GM10248 (cell line): Measurements from ENCODE around the gene ERC2.

ENCODE experiments used
- CTCF ChIA-PET: fragments of 300-600 bp; sonication (Branson Sonifier 250); formaldehyde crosslinking; extraction: SDS; loops from one replicate; lab custom pipeline; 2021; ENCODE audit warnings: antibody characterized with exemption; lab: Yijun Ruan, JAX
- POLR2A ChIA-PET: fragments of 350-650 bp; sonication (Branson Sonifier 250); formaldehyde crosslinking; extraction: SDS; loops from one replicate; lab custom pipeline; 2020; ENCODE audit warnings: antibody characterized with exemption; lab: Yijun Ruan, JAX
- DNase-seq: peaks from one replicate; pipeline ENCODE4 v3.0.0; 2012; ENCODE audit errors: extremely low spot score
- CTCF ChIP-seq: IDR thresholded peaks from 2 replicates; pipeline ENCODE4 v1.5.1; 2012; ENCODE audit warnings: mild to moderate bottlenecking, low read depth; ENCODE audit errors: extremely low read depth, missing control alignments, control extremely low read depth

ERC2 gene

DNA sequence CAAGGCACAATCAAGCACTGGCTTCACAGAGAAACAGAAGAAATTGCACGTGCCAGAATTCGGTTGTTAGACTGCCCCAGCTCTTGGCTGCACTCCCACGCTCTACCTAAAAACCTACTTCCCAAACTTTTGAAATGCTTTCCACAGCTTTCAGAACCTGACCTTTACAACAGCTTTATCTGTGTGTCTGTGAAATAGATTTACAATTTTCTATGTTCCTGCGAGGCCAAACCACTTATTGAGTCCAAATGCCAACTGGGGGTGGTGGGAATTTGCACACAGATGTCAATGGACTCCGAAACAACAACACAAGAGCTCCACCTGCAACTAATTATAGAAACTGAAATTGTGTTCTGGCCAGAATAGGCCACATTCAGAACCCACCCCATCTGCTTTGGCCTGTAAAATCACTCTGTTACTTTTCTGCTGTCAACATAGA lies 44.6 kb downstream of the ERC2 start:
- no peak for TF ChIP-seq CTCF
- CTCF ChIA-PET: interaction anchor here (1.2 kb wide), 1 partner anchor 51 kb away, joined by 4 read pairs; no protein-coding TSS in a partner anchor
- no peak for DNase-seq
- POLR2A ChIA-PET: no interaction called here

DNA sequence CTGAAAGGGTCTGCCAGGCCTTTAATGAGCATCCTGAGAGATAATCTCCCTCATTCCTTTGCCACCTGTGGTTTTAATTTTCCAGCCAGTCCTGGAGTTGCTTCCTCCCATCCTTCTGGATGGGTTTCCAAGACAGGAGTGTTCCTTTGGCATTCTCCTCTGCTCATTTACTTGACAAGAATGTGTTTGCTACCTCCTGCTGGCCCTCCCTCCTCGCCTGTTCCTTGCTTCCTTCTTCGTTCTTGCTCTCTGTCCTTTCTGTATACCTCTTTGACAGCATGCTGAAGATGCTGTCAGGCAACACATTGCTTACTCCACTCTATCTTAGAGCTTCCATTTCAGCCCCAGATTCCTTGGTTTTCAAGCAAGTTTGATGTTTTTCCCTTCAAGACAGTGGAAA lies 46.0 kb downstream of the ERC2 start:
- ChIA-PET CTCF (no interaction called here), POLR2A (no interaction called here)
- TF ChIP-seq CTCF: no peak
- DNase-seq: no peak

GRCh38 chr3:56421205-56421604 lies 47.1 kb downstream of the ERC2 start:
- TF ChIP-seq CTCF: no peak
- CTCF ChIA-PET: no interaction called here

DNA sequence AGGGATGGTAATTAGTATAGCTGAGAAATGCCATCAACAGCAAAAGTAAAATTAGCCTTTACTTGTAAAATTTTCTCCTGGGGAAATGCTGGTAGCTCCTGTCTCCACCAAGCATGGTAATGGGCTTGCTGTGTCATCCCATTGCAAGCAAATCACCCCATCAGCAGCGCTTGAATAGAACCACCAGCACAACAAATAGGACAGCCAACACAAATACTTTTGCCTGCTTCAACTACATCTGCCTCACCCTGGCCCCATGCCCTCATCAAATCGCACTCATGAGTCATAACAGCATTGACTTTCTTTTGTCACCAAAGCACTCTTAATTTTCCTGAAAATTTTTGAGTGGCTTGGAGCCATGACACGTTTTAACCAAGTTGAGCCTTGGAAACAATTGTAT lies 52.6 kb downstream of the ERC2 start:
- CTCF ChIA-PET: no interaction called here
- POLR2A ChIA-PET: no interaction called here
- TF ChIP-seq CTCF: no peak
- DNase-seq: no peak

More at GRCh38 chr3:56421205-56421604, 47.1 kb downstream of the ERC2 start:
- DNase-seq: no peak
- POLR2A ChIA-PET: no interaction called here

- DNase-seq: no peak
- POLR2A ChIA-PET: no interaction called here
- TF ChIP-seq CTCF: no peak
- CTCF ChIA-PET: no interaction called here
These were observed 54.4 kb downstream of the ERC2 start for GRCh38 chr3:56413911-56414310.

- ChIA-PET CTCF (no interaction called here), POLR2A (no interaction called here)
- TF ChIP-seq CTCF: no peak
- no peak for DNase-seq
These were observed 57.1 kb downstream of the ERC2 start for GRCh38 chr3:56411166-56411565.
